ENCODE data around the gene FGF8. TPM values are rescaled to one million over a fixed set of nuclear protein-coding genes. Genes with fewer than 3 reads are reported as not detected.

Gene FGF8
- total and polyA plus RNA-seq, 2 donors (not counting 3 experiments of a cell fraction or from before 2014, with no cell fraction given): 0.44 TPM; not detected in 1

DNA sequence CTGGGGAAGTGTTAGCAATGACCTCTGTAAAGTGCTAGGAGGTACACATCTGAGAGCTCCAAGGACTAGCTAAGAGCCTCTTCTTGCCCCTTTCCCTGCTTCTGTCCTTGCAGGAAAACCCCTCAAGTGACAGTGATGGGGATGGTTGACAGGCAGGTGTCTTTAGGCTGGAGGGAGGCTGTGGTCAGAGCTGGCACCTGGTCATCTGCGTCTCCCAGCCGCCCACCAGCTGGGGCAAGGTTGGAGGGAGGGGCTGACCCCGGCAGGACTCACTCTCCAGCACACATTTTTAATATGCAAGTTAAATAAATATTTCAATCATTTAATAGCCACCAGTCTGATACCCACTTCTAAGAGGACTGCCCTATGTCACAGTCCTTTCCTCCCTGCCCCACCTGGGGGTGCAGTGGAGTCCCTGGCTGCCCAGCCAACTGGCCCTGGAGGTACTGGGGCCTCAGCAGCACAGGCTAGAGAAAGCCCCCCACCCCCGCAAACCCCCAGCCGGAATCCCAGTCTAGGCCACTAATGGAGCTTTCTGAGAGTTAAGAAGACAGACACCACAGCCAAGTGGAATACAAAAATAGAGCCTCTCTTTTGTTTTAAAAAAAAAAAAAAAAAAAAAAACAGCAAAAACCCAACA lies 6.3 kb downstream of the FGF8 start:
- dilution Hi-C loops (cut with MboI; ENCODE audit: extremely low pct_ligation_motif_present, low sequenced_read_pairs) (no loop called here), intact Hi-C loops (cut with micrococcal nuclease) (no loop called here)
- POLR2A ChIA-PET: interaction anchor here (1.5 kb wide), 1 partner anchor 12 kb away, joined by 4 read pairs; no protein-coding TSS in a partner anchor
- no peak overlapping the region for H3K27ac ChIP-seq (ENCODE audit: insufficient read depth, low read depth, low read length)
- H3K9me1 ChIP-seq (replicated peaks; ENCODE audit: control insufficient read depth, extremely low read depth, insufficient read depth, low read length): no peaks in the 10 kb centered on the region
- TF ChIP-seq GATA2 (IDR thresholded peaks at IDR 0.05; ENCODE audit: insufficient read depth, insufficient read length, low read depth, low read length): no peak
- CTCF ChIA-PET: interaction anchor here (2.9 kb wide), 1 partner anchor 11 kb away, joined by 18 read pairs; no protein-coding TSS in a partner anchor
- no peak overlapping the region for H3K4me2 ChIP-seq (ENCODE audit: insufficient read depth, low read length)
- peaks cover 74% of the 10 kb centered on the region in 2 experiments for H3K27me3 ChIP-seq (ENCODE audit: control insufficient read depth in 2 of 2, insufficient read depth in 2 of 2, low read length in 2 of 2)
- no peak overlapping the region for H3K9ac ChIP-seq (replicated peaks; ENCODE audit: extremely low read depth, insufficient read depth, low read length)
- no peak overlapping the region for H2AFZ ChIP-seq (ENCODE audit: low read depth, low read length)
- H4K20me1 ChIP-seq (replicated peaks; ENCODE audit: control insufficient read depth, extremely low read depth, insufficient read depth, low read length): no peaks in the 10 kb centered on the region
- no peaks in the 10 kb centered on the region for H3K79me2 ChIP-seq (ENCODE audit: control insufficient read depth, insufficient read depth, low read length)
- H3K4me1 ChIP-seq (ENCODE audit: control insufficient read depth, extremely low read depth, insufficient read depth, low read length): no peaks in the 10 kb centered on the region
- H3K36me3 ChIP-seq (ENCODE audit: control insufficient read depth in 2 of 2, extremely low read depth in 1 of 2, insufficient read depth in 2 of 2, low read length in 2 of 2): no peaks in the 10 kb centered on the region
- BruUV-seq (replicated peaks): no TSS peak
- H3K4me3 ChIP-seq (replicated peaks in 1 of 3; ENCODE audit: insufficient read depth in 1 of 3, low read depth in 1 of 3, low read length in 3 of 3): no peak overlapping the region
- no peak for FAIRE-seq
- no peaks in the 10 kb centered on the region for H3K9me3 ChIP-seq (replicated peaks; ENCODE audit: control insufficient read depth, insufficient read depth, low read length)
- no peak for DNase-seq (ENCODE audit: low read depth, low spot score)

DNA sequence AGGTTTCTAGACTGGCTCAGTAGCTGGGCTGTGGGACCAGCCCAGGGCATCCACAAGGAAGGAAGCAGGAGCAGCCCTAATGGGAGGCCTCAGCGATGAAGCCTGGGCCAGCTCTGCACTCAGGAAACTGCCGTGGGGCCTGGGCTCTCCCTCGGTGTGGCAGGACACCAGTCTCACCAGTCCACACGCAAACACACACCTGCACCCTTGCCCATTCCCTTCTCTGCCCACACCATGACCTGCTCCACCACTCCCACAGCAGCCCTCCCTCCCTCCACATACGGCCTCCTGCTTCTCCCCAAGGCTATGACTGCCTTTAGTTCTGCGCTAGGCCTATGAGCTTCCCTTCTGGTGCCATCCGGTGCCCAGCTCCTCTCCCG lies 7.1 kb downstream of the FGF8 start:
- H3K9me3 ChIP-seq (replicated peaks; ENCODE audit: control insufficient read depth, insufficient read depth, low read length): no peaks in the 10 kb centered on the region
- H2AFZ ChIP-seq (ENCODE audit: low read depth, low read length): no peak overlapping the region
- dilution Hi-C loops (cut with MboI; ENCODE audit: extremely low pct_ligation_motif_present, low sequenced_read_pairs) (no loop called here), intact Hi-C loops (cut with micrococcal nuclease) (no loop called here)
- no peak overlapping the region for H3K27ac ChIP-seq (ENCODE audit: insufficient read depth, low read depth, low read length)
- DNase-seq (ENCODE audit: low read depth, low spot score): no peak
- H3K79me2 ChIP-seq (ENCODE audit: control insufficient read depth, insufficient read depth, low read length): no peaks in the 10 kb centered on the region
- peaks cover 65% of the 10 kb centered on the region in 2 experiments for H3K27me3 ChIP-seq (ENCODE audit: control insufficient read depth in 2 of 2, insufficient read depth in 2 of 2, low read length in 2 of 2)
- H3K4me1 ChIP-seq (ENCODE audit: control insufficient read depth, extremely low read depth, insufficient read depth, low read length): no peaks in the 10 kb centered on the region
- no peak overlapping the region for H3K4me3 ChIP-seq (replicated peaks in 1 of 3; ENCODE audit: insufficient read depth in 1 of 3, low read depth in 1 of 3, low read length in 3 of 3)
- no peak overlapping the region for H3K9ac ChIP-seq (replicated peaks; ENCODE audit: extremely low read depth, insufficient read depth, low read length)
- no peaks in the 10 kb centered on the region for H3K9me1 ChIP-seq (replicated peaks; ENCODE audit: control insufficient read depth, extremely low read depth, insufficient read depth, low read length)
- no peaks in the 10 kb centered on the region for H3K36me3 ChIP-seq (ENCODE audit: control insufficient read depth in 2 of 2, extremely low read depth in 1 of 2, insufficient read depth in 2 of 2, low read length in 2 of 2)
- no peak for TF ChIP-seq JUN (IDR thresholded peaks at IDR 0.05; ENCODE audit: borderline replicate concordance, insufficient read depth, insufficient read length, low read depth)
- no peaks in the 10 kb centered on the region for H4K20me1 ChIP-seq (replicated peaks; ENCODE audit: control insufficient read depth, extremely low read depth, insufficient read depth, low read length)
- ChIA-PET CTCF (interaction anchor here (0.7 to 2.9 kb wide), 3 partner anchors 10 to 166 kb away, joined by 3 to 18 read pairs (median 7); no protein-coding TSS in a partner anchor), POLR2A (interaction anchor here (1.5 kb wide), 1 partner anchor 13 kb away, joined by 4 read pairs; no protein-coding TSS in a partner anchor)
- no peak overlapping the region for H3K4me2 ChIP-seq (ENCODE audit: insufficient read depth, low read length)
- no peak for FAIRE-seq
- no TSS peak for BruUV-seq (replicated peaks)

All from endothelial cell of umbilical vein (primary cell).